SK-N-SH treated with all-trans-retinoic acid at 6 μM for 48 hours (cell line): ENCODE data around the gene VWF.

ENCODE experiments used
- ATAC-seq: fragments of 200-7000 bp; cut with Tn5 transposase; 3 replicates; pipeline ENCODE4 v1.9.1; 2020; ENCODE audit warnings: mild to moderate bottlenecking, moderate library complexity
- ARNTL ChIP-seq: fragments of 450-650 bp; formaldehyde crosslinking; IDR thresholded peaks from 2 replicates; pipeline ENCODE4 v1.5.0; 2020; ENCODE audit warnings: low read depth, mild to moderate bottlenecking, moderate library complexity, borderline replicate concordance
- BACH2 ChIP-seq: fragments of 250-450 bp; sonication (Bioruptor Pico); IDR thresholded peaks from 2 replicates; pipeline ENCODE4 v1.9.0; 2021; ENCODE audit warnings: mild to moderate bottlenecking, borderline replicate concordance
- CREB5 ChIP-seq: fragments of 250-450 bp; sonication (Bioruptor Pico); IDR thresholded peaks from 2 replicates; pipeline ENCODE4 v1.5.1; 2020; ENCODE audit warnings: low read depth, mild to moderate bottlenecking, moderate library complexity
- CSRNP3 ChIP-seq: fragments of 250-450 bp; sonication (Bioruptor Pico); IDR thresholded peaks from 2 replicates; pipeline ENCODE4 v1.5.1; 2021; ENCODE audit warnings: mild to moderate bottlenecking, moderate library complexity
- ESRRG ChIP-seq: fragments of 250-450 bp; sonication (Bioruptor Pico); IDR thresholded peaks from 2 replicates; pipeline ENCODE4 v1.6.1; 2021; ENCODE audit warnings: mild to moderate bottlenecking
- GLIS3 ChIP-seq: fragments of 250-450 bp; sonication (Bioruptor Pico); IDR thresholded peaks from 2 replicates; pipeline ENCODE4 v1.5.0; 2020; ENCODE audit warnings: mild to moderate bottlenecking, moderate library complexity
- ISL1 ChIP-seq: fragments of 250-450 bp; sonication (Bioruptor Pico); IDR thresholded peaks from 2 replicates; pipeline ENCODE4 v2.1.2; 2022; ENCODE audit warnings: mild to moderate bottlenecking, moderate library complexity
- OSR1 ChIP-seq: fragments of 250-450 bp; sonication (Bioruptor Pico); IDR thresholded peaks from 2 replicates; pipeline ENCODE4 v1.8.0; 2022; ENCODE audit warnings: moderate library complexity, mild to moderate bottlenecking, inconsistent platforms
- PATZ1 ChIP-seq: fragments of 250-450 bp; sonication (Bioruptor Pico); IDR thresholded peaks from 2 replicates; pipeline ENCODE4 v1.8.0; 2020; ENCODE audit warnings: mild to moderate bottlenecking, moderate library complexity, borderline replicate concordance
- POU6F1 ChIP-seq: fragments of 250-450 bp; sonication (Bioruptor Pico); IDR thresholded peaks from 2 replicates; pipeline ENCODE4 v1.8.0; 2021; ENCODE audit warnings: low read depth, mild to moderate bottlenecking, moderate library complexity, borderline replicate concordance
- PPARA ChIP-seq: fragments of 250-450 bp; sonication (Bioruptor Pico); IDR thresholded peaks from 2 replicates; pipeline ENCODE4 v1.5.0; 2020; ENCODE audit warnings: mild to moderate bottlenecking, borderline replicate concordance
- RARB ChIP-seq: fragments of 250-450 bp; sonication (Bioruptor Pico); IDR thresholded peaks from 2 replicates; pipeline ENCODE4 v1.8.0; 2021; ENCODE audit warnings: mild to moderate bottlenecking, moderate library complexity
- SNAI2 ChIP-seq: fragments of 250-450 bp; sonication (Bioruptor Pico); IDR thresholded peaks from 2 replicates; pipeline ENCODE4 v1.5.0; 2020; ENCODE audit warnings: mild to moderate bottlenecking, moderate library complexity
- TOX ChIP-seq: fragments of 250-450 bp; sonication (Bioruptor Pico); IDR thresholded peaks from 2 replicates; pipeline ENCODE4 v1.8.0; 2021; ENCODE audit warnings: mild to moderate bottlenecking, moderate library complexity, borderline replicate concordance
- TSHZ2 ChIP-seq: fragments of 250-450 bp; sonication (Bioruptor Pico); IDR thresholded peaks from 2 replicates; pipeline ENCODE4 v1.5.0; 2020; ENCODE audit warnings: mild to moderate bottlenecking, moderate library complexity
- ZC3H10 ChIP-seq: fragments of 250-450 bp; sonication (Bioruptor Pico); IDR thresholded peaks from 2 replicates; pipeline ENCODE4 v1.5.1; 2021; ENCODE audit warnings: mild to moderate bottlenecking, moderate library complexity
- ZFP30 ChIP-seq: fragments of 450-650 bp; formaldehyde crosslinking; IDR thresholded peaks from 2 replicates; pipeline ENCODE4 v1.5.0; 2022; ENCODE audit warnings: mild to moderate bottlenecking, moderate library complexity
- ZNF565 ChIP-seq: fragments of 450-650 bp; formaldehyde crosslinking; conservative IDR thresholded peaks from 2 replicates; pipeline ENCODE4 v1.5.0; 2020; ENCODE audit warnings: low read depth, mild to moderate bottlenecking, moderate library complexity
- ZNF70 ChIP-seq: fragments of 450-650 bp; formaldehyde crosslinking; IDR thresholded peaks from 2 replicates; pipeline ENCODE4 v1.5.0; 2020; ENCODE audit warnings: mild to moderate bottlenecking, moderate library complexity

Gene VWF

GRCh38 chr12:5976196-5976595, 148.3 kb downstream of the VWF start:
- TF ChIP-seq CREB5 (CRISPR knock-in tag) (no peak), ISL1 (CRISPR knock-in tag) (no peak), PATZ1 (CRISPR knock-in tag) (no peak), ARNTL (CRISPR knock-in tag) (no peak), ZFP30 (CRISPR knock-in tag) (no peak), OSR1 (CRISPR knock-in tag) (no peak), BACH2 (CRISPR knock-in tag) (no peak), TSHZ2 (CRISPR knock-in tag) (no peak), ZNF70 (CRISPR knock-in tag) (no peak), SNAI2 (CRISPR knock-in tag) (no peak), GLIS3 (CRISPR knock-in tag) (no peak), CSRNP3 (CRISPR knock-in tag) (no peak), ZC3H10 (no peak), ESRRG (CRISPR knock-in tag) (no peak), POU6F1 (CRISPR knock-in tag) (no peak), RARB (CRISPR knock-in tag) (no peak), ZNF565 (CRISPR knock-in tag) (no peak), TOX (CRISPR knock-in tag) (no peak)
- ATAC-seq, result no peak

- ATAC-seq, result no peak
- TF ChIP-seq ZFP30 (CRISPR knock-in tag), result no peak
- no peak for TF ChIP-seq TSHZ2 (CRISPR knock-in tag)
- no peak for TF ChIP-seq GLIS3 (CRISPR knock-in tag)
- no peak for TF ChIP-seq ZNF70 (CRISPR knock-in tag)
- TF ChIP-seq PPARA (CRISPR knock-in tag), result no peak
- TF ChIP-seq CSRNP3 (CRISPR knock-in tag), result no peak
- no peak for TF ChIP-seq PATZ1 (CRISPR knock-in tag)
- TF ChIP-seq, all 23 proteins: peak for 0
Observed at GRCh38 chr12:5973461-5974115, 150.9 kb downstream of the VWF start.
